Heart left ventricle (tissue), 13 donors: ENCODE results near the gene IQUB.

ENCODE experiments used
- POLR2A ChIP-seq, 2 donors: fragments of 450-650 bp; IDR thresholded peaks; one replicate each; pipeline ENCODE4 v1.6.1; 2017; ENCODE audit warnings: antibody characterized with exemption in 2 of 2, mild to moderate bottlenecking in 2 of 2, moderate library complexity in 2 of 2
- TF ChIP-seq, protein P1 (sequence below), 12 donors: fragments of 200-600 bp; sonication (generic) in 4 of 12; IDR thresholded peaks; one replicate each; pipeline versions ENCODE4 v1.5.0 to v1.8.0; 2018 to 2022; ENCODE audit warnings: antibody characterized with exemption in 12 of 12, mild to moderate bottlenecking in 5 of 12
- donor health status: ischemic (EF 13 %, LVEDD 7.1; RV severe dilation, severe dysfunction).
- donor health status: DM: no; HTN: yes; CAD: no.
- donor health status: DM: no; HTN: no; CAD: no.
- donor health status: ischemic (EF 25% LVEDD 6.9; RV normal size, moderate dysfunction).
- donor health status: ischemic (EF 25% LVEDD 5.7; RV mildly dilated, moderate dysfunction).
- donor health status: ischemic (EF 35%, LVEDD 5.7; RV mildly dilated, moderate dysfunction).
- donor health status: nonischemic (EF 11% LVEDD 7.7; RV severe dilation, severe dysfunction).
- donor health status: DM: yes; HTN: yes; CAD: no.
- donor health status: PGD.
- donor health status: ischemic (EF 29% LVEDD 5.4; RV normal size, mild dysfunction).
- donor health status: nonischemic (EF 23%, LVEDD 6.1; RV moderate dilation, normal function).

DNA sequence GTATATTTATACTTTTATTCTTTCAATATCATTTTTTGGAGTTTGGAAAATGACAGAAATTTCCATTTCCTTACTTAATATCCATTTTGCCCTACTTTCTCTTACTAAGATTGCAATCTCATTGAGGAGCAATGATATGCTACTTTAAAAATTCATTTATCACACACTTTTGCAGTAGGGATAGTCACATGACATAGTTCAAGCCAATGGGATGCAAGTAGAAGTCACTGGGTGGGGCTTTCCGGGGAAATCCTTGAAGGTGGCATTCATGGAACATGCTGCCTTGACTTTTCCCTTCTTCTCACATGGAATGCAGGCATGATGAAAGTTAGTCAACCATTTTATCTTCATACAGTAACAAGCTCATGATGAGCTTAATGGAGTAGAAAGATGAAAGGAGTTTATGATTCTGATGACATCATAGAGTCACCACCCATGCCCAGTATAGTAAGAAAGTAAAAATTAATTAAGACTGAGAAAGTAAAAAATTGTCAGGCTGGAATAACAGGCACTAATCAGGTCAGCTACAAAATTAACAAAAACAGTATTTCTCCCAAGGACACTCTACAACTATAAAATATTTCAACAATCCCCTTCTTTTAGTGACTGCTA lies 33.4 kb downstream of the IQUB start:
- TF ChIP-seq, protein P1, sequence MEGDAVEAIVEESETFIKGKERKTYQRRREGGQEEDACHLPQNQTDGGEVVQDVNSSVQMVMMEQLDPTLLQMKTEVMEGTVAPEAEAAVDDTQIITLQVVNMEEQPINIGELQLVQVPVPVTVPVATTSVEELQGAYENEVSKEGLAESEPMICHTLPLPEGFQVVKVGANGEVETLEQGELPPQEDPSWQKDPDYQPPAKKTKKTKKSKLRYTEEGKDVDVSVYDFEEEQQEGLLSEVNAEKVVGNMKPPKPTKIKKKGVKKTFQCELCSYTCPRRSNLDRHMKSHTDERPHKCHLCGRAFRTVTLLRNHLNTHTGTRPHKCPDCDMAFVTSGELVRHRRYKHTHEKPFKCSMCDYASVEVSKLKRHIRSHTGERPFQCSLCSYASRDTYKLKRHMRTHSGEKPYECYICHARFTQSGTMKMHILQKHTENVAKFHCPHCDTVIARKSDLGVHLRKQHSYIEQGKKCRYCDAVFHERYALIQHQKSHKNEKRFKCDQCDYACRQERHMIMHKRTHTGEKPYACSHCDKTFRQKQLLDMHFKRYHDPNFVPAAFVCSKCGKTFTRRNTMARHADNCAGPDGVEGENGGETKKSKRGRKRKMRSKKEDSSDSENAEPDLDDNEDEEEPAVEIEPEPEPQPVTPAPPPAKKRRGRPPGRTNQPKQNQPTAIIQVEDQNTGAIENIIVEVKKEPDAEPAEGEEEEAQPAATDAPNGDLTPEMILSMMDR (IDR thresholded peaks at IDR 0.05), result no peak
- TF ChIP-seq POLR2A (IDR thresholded peaks at IDR 0.05), result no peak
